K562 (cell line): ENCODE data around the gene TFPI. TPM values are rescaled to one million over a fixed set of nuclear protein-coding genes. Genes with fewer than 3 reads are reported as not detected.

Experiments used
- ATAC-seq: fragments of 200-7000 bp; cut with Tn5 transposase; 3 replicates; pipeline ENCODE4 v1.9.1; 2020; ENCODE audit warnings: moderate library complexity
- BruUV-seq: library from RNA; stranded (reverse); fragments of 400-500 nt; replicated peaks from 2 replicates; lab custom pipeline; 2021; lab: Mats Ljungman, UMichigan
- CTCF ChIA-PET: fragments of 300-600 bp; formaldehyde crosslinking; extraction: SDS; loops from one replicate; lab custom pipeline; 2021; ENCODE audit warnings: low intra/inter-chr PET ratio; lab: Yijun Ruan, JAX
- POLR2A ChIA-PET: fragments of 300-600, 350-650 bp; sonication (Branson Sonifier 250); formaldehyde crosslinking; extraction: SDS; loops from one replicate; lab custom pipeline; 2021; ENCODE audit warnings: antibody characterized with exemption, inconsistent platforms; lab: Yijun Ruan, JAX
- DNase-seq, 4 experiments: peaks; one replicate each; pipeline versions ENCODE4 v3.0.0 to v3.0.0-alpha.2; 2011 to 2018; ENCODE audit warnings: low spot score in 3 of 4, mixed read lengths in 3 of 4; ENCODE audit errors: extremely low read depth in 1 of 4
- FAIRE-seq: peaks from 2 replicates; lab custom pipeline; 2011; peaks lifted over from hg19 to GRCh38; lab: Jason Lieb, UNC
- H2AFZ ChIP-seq: 2 replicates; pipeline ENCODE4 v1.6.0; 2011; ENCODE audit warnings: low read depth, low read length, control low read depth, inconsistent platforms
- H3K27ac ChIP-seq: fragments of 200-600 bp; 3 replicates; pipeline ENCODE4 v1.8.0; 2011; ENCODE audit warnings: low read depth, mild to moderate bottlenecking, control low read depth, inconsistent platforms, low read length, moderate library complexity, mixed read lengths; ENCODE audit errors: extremely low read depth
- H3K27me3 ChIP-seq, 2 experiments: fragments of 300-600 bp in 1 of 2; 2 replicates in 1 of 2; 3 replicates in 1 of 2; pipeline versions ENCODE4 v1.6.0 to v1.8.0; 2011; ENCODE audit warnings: inconsistent platforms in 2 of 2, low read length in 2 of 2, mild to moderate bottlenecking in 1 of 2, mixed read lengths in 1 of 2, moderate library complexity in 1 of 2; ENCODE audit not compliant: control insufficient read depth in 2 of 2, insufficient read depth in 2 of 2
- H3K36me3 ChIP-seq: fragments of 300-600 bp; 3 replicates; pipeline ENCODE4 v1.8.0; 2011; ENCODE audit warnings: mild to moderate bottlenecking, low read length, inconsistent platforms; ENCODE audit not compliant: control insufficient read depth, insufficient read depth
- H3K4me1 ChIP-seq, 2 experiments: fragments of 200-600 bp in 1 of 2; replicated peaks in 1 of 2; 2 replicates in 1 of 2; 3 replicates in 1 of 2; pipeline versions ENCODE4 v1.5.1 to v1.8.0; 2011; ENCODE audit warnings: inconsistent platforms in 2 of 2, low read length in 2 of 2, mild to moderate bottlenecking in 1 of 2, mixed read lengths in 1 of 2, moderate library complexity in 1 of 2; ENCODE audit not compliant: control insufficient read depth in 2 of 2, insufficient read depth in 2 of 2
- H3K4me2 ChIP-seq: 2 replicates; pipeline ENCODE4 v1.6.1; 2011; ENCODE audit warnings: low read length, control low read depth, inconsistent platforms, mixed read lengths; ENCODE audit not compliant: insufficient read depth
- H3K4me3 ChIP-seq: fragments of 200-600 bp; sonication (generic), shearing (Covaris generic); 2 replicates; pipeline ENCODE4 v1.5.1; 2016; ENCODE audit warnings: control low read depth, inconsistent platforms
- H3K79me2 ChIP-seq: fragments of 200-600 bp; 3 replicates; pipeline ENCODE4 v1.8.0; 2011; ENCODE audit warnings: low read length, inconsistent platforms; ENCODE audit not compliant: control insufficient read depth, insufficient read depth
- H3K9ac ChIP-seq, 2 experiments: 2 replicates each; pipeline versions ENCODE4 v1.6.0 to v1.6.1; 2011; ENCODE audit warnings: low read depth in 2 of 2, low read length in 2 of 2, control low read depth in 1 of 2, inconsistent platforms in 1 of 2, mild to moderate bottlenecking in 1 of 2, mixed read lengths in 1 of 2; ENCODE audit not compliant: insufficient read depth in 1 of 2
- H3K9me1 ChIP-seq: one replicate; pipeline ENCODE4 v1.6.0; 2011; ENCODE audit warnings: inconsistent platforms, mild to moderate bottlenecking, low read length, moderate library complexity; ENCODE audit not compliant: control insufficient read depth, insufficient read depth
- H3K9me3 ChIP-seq: replicated peaks from 2 replicates; pipeline ENCODE4 v1.5.1; 2011; ENCODE audit warnings: low read depth, low read length, inconsistent platforms; ENCODE audit not compliant: control insufficient read depth, insufficient read depth
- H4K20me1 ChIP-seq: replicated peaks from 2 replicates; pipeline ENCODE4 v1.6.1; 2011; ENCODE audit warnings: low read length, inconsistent platforms, mixed read lengths; ENCODE audit not compliant: control insufficient read depth, insufficient read depth
- ADNP ChIP-seq: fragments of 200-800 bp; sonication (Bioruptor generic); IDR thresholded peaks from 2 replicates; pipeline ENCODE4 v1.6.1; 2016; ENCODE audit warnings: missing genetic modification characterization, missing compliant biosample characterization
- DPF2 ChIP-seq: fragments of 450-650 bp; IDR thresholded peaks from 2 replicates; pipeline ENCODE4 v1.6.1; 2016
- GTF2A2 ChIP-seq: IDR thresholded peaks from 2 replicates; pipeline ENCODE4 v1.6.1; 2016; ENCODE audit warnings: mild to moderate bottlenecking, missing genetic modification characterization, missing compliant biosample characterization
- HDAC2 ChIP-seq: fragments of 450-650 bp; IDR thresholded peaks from 2 replicates; pipeline ENCODE4 v1.6.1; 2016; ENCODE audit warnings: mild to moderate bottlenecking
- MTA1 ChIP-seq: fragments of 450-650 bp; IDR thresholded peaks from 2 replicates; pipeline ENCODE4 v1.6.1; 2017; ENCODE audit warnings: borderline replicate concordance
- NKRF ChIP-seq: fragments of 450-650 bp; IDR thresholded peaks from 2 replicates; pipeline ENCODE4 v1.6.1; 2016; ENCODE audit warnings: borderline replicate concordance
- RFX1 ChIP-seq: fragments of 450-650 bp; IDR thresholded peaks from 2 replicates; pipeline ENCODE4 v1.6.1; 2016; ENCODE audit warnings: mild to moderate bottlenecking, moderate library complexity
- TFE3 ChIP-seq: fragments of 450-650 bp; formaldehyde crosslinking; IDR thresholded peaks from 2 replicates; pipeline ENCODE4 v1.4.0; 2020; ENCODE audit warnings: mild to moderate bottlenecking, mixed read lengths
- WGBS: fragments of 100-300 bp; shearing (Covaris generic); methylation state at CpG from one replicate; pipeline ENCODE4 v1.1.6; 2016; ENCODE audit warnings: low coverage, mixed read lengths; ENCODE audit not compliant: insufficient coverage; ENCODE audit errors: missing lambda C conversion rate; 5-methylcytosine and 5-hydroxymethylcytosine counted together
- in situ Hi-C: fragments of 300-500 bp; cut with MboI; formaldehyde crosslinking; loops from 4 replicates; pipeline ENCODE4 v1.15.0; 2018; ENCODE audit warnings: inconsistent platforms, mixed read lengths
- intact Hi-C: fragments of 100-400 bp; cut with micrococcal nuclease; formaldehyde crosslinking; loops from 2 replicates; pipeline ENCODE4 v1.14.2; 2022
- polyA plus RNA-seq, 8 experiments: library from polyadenylated mRNA; depleted of rRNA in 4 of 8; stranded (reverse) in 5 of 8; unstranded in 3 of 8; fragments of >200 nt; fragmentation: Nextera tagmentation in 2 of 8; fragmentation: Illumina TruSeq in 1 of 8; extraction: Ambion mirVana in 2 of 8; extraction: Trizol in 1 of 8; gene quantifications; 2 replicates each; pipeline versions ENCODE4 v1.2.1 to v1.2.3, GENCODE V29; 2011 to 2014; ENCODE audit warnings: inconsistent platforms in 1 of 8, missing spikeins in 1 of 8
- total RNA-seq, 7 experiments: library from RNA; depleted of rRNA in 6 of 7; stranded (reverse); fragments of >200 nt in 6 of 7; fragmentation: Illumina TruSeq in 2 of 7; extraction: Trizol in 2 of 7; gene quantifications; 2 replicates each; pipeline versions ENCODE4 v1.2.1 to v1.2.3, GENCODE V29; 2011 to 2021; ENCODE audit warnings: low replicate concordance in 1 of 7

The TFPI gene
- total and polyA plus RNA-seq, 9 of the 15 experiments (the other 6 are each of a cell fraction or from before 2014, with no cell fraction given) = 53.5 to 219 (median 100) TPM

GRCh38 chr2:187504312-187504921 is 49.8 kb downstream of the TFPI start (continued):
- TF ChIP-seq HDAC2 (no peak), RFX1 (no peak), ADNP (tag) (0 out of 2 replicates have a peak, but pooled peaks have one; percentile 44), DPF2 (peak; percentile 73), MTA1 (peak; percentile 62; the same call in 1 of the 2 replicates)
- TF ChIP-seq, all 486 proteins: peak for 16

GRCh38 chr2:187503700-187504099 is 50.5 kb downstream of the TFPI start:
- Histone ChIP-seq H3K9ac (no peak overlapping the region), H3K9me3 (peaks cover under 1% of the 10 kb centered on the region; the same call in 1 of the 2 replicates), H3K9me1 (no peaks in the 10 kb centered on the region), H4K20me1 (no peaks in the 10 kb centered on the region)
- intact Hi-C loops = loop anchor here (5.0 to 10.0 kb wide), 4 partner anchors 149 to 1009 kb away; no protein-coding TSS in a partner anchor
- TF ChIP-seq GTF2A2 (no peak), TFE3 (CRISPR knock-in tag) (no peak), NKRF (no peak)
- TF ChIP-seq, all 486 proteins: peak for 0
- ATAC-seq (no peak), DNase-seq (no peak), FAIRE-seq (no peak)
- POLR2A ChIA-PET = interaction anchor here (0.7 kb wide), 1 partner anchor 402 kb away, joined by 3 read pairs; no protein-coding TSS in a partner anchor
- BruUV-seq = no TSS peak
- no peaks in the 10 kb centered on the region for H3K79me2 ChIP-seq
- no peak overlapping the region for H3K4me3 ChIP-seq
- H3K4me1 ChIP-seq = peaks cover 0 to 12% of the 10 kb centered on the region in 2 experiments; a peak in 3 of 5 replicates
- H3K36me3 ChIP-seq = peaks cover 21% of the 10 kb centered on the region; the same call in 2 of the 3 replicates
- no peak overlapping the region for H3K27ac ChIP-seq
- no peaks in the 10 kb centered on the region for H3K27me3 ChIP-seq
- CTCF ChIA-PET = interaction anchor here (9.7 kb wide), 1 partner anchor 77 kb away, joined by 320 read pairs; no protein-coding TSS in a partner anchor
- no peak overlapping the region for H3K4me2 ChIP-seq
- in situ Hi-C loops = loop anchor here (5.0 to 25.0 kb wide), 2 partner anchors 79 to 1909 kb away; no protein-coding TSS in a partner anchor
- WGBS = 48% methylated on average over 2 of the region's 2 CpGs
- H2AFZ ChIP-seq = no peak overlapping the region
